GM18520 (cell line): ENCODE measurements around the gene OR2D2.
"Not testable (repeated sequence)": the region's sequence is repeated elsewhere in the genome, so short reads cannot be mapped to it uniquely, and the experiment has no call there.

Experiments
- ATAC-seq: cut with Tn5 transposase; IDR thresholded peaks from one replicate; pipeline ENCODE4 v1.9.1; 2021; ENCODE audit not compliant: unreplicated experiment

OR2D2 gene

DNA sequence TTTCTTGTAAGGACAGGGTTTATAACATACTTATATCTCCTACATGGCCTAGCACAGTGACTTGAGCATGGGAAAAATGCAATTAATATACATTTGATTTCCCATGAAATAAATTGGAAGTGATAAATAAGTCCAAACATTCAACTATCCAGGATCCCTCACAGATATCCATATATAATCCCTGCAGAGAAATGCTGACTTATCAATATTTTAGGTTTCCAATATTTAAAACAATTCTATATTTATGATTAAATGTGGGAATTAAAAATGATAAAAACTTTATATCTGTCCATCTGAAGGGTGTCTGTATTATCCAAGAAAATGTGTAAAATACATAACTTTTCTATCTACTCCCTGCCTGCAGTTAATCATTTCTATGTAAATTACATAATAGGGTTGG, 9.5 kb downstream of the OR2D2 start:
- ATAC-seq = no peak

DNA sequence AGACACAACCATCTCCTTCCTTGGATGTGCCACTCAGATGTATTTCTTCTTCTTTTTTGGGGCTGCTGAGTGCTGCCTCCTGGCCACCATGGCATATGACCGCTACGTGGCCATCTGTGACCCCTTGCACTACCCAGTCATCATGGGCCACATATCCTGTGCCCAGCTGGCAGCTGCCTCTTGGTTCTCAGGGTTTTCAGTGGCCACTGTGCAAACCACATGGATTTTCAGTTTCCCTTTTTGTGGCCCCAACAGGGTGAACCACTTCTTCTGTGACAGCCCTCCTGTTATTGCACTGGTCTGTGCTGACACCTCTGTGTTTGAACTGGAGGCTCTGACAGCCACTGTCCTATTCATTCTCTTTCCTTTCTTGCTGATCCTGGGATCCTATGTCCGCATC, 15.4 kb downstream of the OR2D2 start:
- no peak for ATAC-seq

DNA sequence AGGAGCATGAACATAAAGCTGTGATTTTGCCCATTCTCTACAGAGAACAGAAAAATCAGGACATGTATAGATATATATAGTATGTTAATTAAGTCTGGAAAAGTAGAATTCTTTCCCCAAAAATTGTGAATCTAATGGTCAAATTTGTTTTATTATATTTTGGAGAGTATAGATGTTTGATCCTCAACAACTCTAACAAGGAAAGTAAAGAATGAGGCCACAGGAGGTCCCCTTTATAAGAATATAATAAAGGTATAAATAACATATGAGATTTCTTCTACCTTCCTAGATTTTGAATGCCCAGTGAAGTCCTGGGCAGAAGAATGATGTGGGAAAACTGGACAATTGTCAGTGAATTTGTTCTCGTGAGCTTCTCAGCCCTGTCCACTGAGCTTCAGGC, 16.0 kb downstream of the OR2D2 start, which contains the start of gene OR10A4:
TSS of gene OR10A4 (plus strand) at position 301 of the 400 bp plus-strand sequence. CDS start at position 324, 23 bp downstream.
- ATAC-seq = no peak

DNA sequence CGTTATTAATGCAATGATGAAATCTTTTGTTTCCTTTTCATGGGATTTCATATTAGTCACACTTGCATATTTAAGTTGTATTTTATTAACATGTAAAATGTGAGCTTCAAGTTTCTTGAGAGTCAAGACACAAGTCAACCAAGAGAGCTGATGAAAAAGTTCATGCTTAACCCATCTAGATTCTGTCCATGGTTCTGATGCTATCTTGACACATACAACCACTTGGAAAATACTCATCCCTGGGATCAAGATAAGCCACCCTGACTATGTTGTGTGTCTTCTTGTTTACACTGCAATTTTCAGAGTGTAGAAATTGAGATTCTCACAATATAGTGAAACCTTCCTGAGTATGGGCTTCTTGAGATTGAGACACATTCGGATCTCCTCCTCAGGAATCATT, 16.5 kb downstream of the OR2D2 start:
- no peak for ATAC-seq

DNA sequence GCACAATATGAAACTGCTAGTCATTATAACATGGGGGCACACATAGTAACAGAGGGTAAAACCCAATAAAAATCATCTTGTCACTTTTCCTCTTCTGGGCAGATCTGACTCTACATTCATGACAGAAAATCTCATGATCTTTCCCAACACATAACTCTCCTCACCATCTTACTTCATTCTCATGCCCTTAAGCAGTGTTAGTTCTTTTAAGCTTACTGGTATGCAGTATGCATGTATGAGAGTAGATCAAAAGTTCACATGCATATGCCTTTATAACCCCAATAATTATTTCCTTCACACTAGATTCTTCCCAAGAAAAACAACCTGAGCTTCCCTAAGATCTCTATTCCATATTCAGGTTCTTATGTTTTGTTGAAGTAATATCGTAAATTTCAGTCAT, 21.0 kb downstream of the OR2D2 start:
- ATAC-seq = no peak

DNA sequence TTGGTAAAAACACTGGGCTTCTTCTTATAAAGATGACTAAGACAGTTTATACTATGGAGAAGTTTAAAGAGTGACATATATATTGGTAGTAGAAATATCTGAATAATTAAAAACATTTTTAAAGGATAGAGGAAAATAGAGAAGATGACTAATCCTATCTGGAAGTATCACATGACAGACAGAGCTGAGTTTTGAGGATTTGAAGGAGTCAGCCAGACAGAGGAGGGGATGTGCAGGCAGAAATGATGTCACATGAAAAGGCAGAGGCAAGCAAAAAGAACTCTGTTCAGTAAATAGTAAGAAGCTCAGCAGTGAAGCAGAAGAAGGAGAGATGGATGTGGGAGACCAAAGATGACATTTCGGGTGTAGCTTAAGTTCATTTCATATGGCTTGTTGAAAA, 27.9 kb downstream of the OR2D2 start:
- ATAC-seq = no peak

DNA sequence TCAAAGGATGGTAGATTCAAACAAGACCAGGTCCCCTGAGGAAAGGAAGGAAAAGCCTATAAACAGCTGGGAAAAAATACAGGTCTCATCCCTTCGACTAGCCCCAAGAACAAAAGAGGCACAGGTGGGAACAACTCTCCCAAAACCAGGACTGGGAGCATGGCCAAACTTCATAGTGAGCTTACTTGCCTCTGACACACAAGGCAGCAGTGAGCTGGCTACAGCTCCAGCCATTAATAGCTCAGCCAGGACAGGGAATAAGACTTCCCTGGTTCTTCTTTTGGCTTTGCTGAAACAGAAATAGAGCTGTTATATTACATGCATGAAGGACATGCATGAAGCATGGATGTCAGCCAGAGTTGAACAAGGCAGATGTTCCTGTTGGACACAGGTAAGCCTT, 29.3 kb downstream of the OR2D2 start, which contains the start of gene OR10A2:
TSS of gene OR10A2 (plus strand) at position 97 of the 400 bp plus-strand sequence. CDS start 6,698 bp downstream, outside the sequence.
- ATAC-seq = no peak

DNA sequence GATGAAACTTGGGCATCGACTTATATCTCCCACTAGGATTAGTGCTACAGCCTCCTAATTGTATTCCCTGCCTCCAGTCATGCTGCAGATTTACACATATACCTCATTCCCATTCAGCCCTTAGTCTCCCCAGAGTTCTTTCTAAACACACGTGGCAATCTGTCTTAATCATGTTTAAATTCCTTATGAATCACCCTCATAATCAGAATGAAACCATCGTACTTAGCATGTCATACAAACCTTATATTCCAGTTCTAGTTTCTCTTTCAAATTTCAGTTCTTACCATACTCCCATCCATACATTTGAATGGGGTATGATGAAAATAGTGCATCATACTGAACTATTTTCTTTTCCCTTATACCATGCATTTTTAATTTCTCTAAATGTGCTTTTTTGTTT, 35.4 kb downstream of the OR2D2 start:
- peak; percentile 77 for ATAC-seq

DNA sequence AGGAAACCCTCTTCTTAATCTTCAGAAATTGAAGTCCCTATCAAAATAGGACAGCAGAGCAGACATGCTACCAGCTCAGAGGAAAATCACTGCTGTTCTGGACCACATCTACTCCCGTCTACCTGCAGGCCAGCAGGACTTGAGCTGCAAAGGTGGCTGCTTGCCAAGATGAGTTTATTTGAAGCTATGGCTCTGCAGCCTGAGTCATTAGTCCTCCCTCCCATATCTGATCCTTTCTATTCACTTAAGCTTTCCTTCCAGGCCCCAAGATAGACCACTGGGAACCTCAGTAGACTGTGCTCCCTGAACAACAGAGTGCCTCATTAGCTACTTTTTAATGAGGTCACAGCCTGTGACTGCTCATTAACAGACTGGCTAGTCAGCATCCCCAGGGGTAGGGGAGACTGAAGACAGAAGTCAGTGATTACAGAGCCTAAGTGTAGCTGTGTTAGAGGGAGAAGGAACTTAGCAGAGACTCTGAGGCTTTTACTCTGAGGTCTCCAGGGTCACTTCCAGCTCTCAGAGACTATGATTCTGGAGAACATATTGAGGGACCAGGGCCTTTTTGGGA, 36.2 kb downstream of the OR2D2 start:
- no peak for ATAC-seq

DNA sequence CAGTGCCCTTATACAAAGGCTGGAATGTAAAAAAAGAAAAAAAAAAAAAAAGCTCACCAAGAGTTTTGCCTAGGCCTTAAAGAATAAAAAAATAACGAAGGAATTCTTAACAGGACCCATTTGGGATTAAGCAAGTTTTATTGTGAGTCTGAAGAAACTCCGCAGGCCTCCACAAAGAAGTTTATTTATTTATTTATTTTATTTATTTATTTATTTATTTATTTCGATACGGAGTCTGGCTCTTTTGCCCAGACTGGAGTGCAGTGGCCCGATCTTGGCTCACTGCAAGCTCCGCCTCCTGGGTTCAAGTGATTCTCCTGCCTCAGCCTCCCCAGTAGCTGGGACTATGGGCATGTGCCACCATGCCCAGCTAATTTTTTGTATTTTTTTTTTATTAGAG, 37.5 kb downstream of the OR2D2 start:
- ATAC-seq = not testable (repeated sequence)

DNA sequence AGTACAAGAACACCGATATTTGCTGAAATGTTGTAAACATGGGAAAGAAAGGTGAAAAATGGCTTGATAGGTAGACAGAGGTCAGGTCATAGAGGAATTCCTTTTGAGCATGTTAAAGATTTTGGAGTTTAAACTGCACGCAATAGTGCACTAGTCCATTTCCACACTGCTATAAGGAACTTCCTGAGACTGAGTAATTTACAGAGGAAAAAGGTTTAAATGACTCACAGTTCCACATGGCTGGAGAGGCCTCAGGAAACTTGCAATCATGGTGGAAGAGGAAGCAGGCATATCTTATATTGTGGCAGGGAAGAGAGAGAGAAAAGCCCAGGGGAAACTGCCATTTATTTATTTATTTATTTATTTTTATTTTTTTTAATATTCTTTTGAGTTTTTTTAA, 41.8 kb downstream of the OR2D2 start:
- ATAC-seq = no peak

DNA sequence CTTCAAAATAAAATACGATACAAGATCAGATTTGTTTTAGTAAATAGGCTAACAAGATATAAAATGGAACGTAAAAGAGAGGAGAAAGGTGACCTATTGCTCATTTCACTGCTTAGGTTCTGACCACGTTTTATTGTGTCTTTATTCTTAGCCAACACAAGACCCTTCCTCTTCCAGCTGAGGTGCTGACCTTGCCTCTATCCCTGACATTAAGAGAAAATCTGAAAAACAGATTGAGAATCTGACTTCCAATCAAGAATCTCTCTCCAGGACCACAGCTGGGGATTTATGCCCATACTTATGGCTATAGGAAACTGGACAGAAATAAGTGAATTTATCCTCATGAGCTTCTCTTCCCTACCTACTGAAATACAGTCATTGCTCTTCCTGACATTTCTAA, 46.9 kb downstream of the OR2D2 start, which contains the start of gene OR10A5:
TSS of gene OR10A5 (plus strand) at position 301 of the 400 bp plus-strand sequence. CDS start at position 301, 0 bp downstream.
- no peak for ATAC-seq

DNA sequence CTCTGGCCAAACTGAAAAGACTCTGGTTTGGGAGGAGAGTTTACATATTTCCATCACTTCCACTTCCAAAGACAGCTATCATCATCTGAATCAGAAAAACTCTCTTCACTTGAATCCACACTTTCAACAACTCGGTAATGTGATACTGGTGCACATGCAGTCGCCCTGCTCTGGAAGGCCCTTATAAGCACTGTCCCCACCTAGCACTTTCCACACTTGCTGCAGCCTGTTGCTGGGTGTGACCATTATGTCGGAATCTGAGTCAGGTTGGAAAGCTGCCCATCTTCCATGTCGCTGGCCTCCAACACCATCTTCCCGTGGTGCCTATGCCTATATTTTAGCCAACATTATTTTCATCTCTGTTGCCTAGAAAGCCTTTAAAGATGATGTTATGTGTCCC, 47.9 kb downstream of the OR2D2 start:
- ATAC-seq = no peak

DNA sequence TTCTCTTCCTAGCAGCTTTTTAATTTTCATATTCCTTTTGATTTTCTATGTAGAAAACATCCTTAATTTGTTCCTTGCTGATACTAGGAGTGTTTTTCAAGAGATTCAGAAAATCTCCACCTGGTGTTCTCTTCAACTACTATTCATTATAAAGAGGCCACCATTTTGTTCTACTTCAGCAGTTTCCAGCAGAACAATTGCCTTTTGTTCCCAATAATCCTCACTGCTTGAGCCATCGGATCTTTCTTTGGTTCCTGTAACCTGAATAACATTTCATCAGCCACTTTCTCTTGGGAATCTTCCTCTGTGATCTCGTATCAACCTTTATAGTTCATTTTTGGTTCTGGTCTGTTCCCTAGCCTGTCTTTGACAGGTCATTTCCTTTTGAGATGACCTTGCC, 48.6 kb downstream of the OR2D2 start:
- no peak for ATAC-seq

DNA sequence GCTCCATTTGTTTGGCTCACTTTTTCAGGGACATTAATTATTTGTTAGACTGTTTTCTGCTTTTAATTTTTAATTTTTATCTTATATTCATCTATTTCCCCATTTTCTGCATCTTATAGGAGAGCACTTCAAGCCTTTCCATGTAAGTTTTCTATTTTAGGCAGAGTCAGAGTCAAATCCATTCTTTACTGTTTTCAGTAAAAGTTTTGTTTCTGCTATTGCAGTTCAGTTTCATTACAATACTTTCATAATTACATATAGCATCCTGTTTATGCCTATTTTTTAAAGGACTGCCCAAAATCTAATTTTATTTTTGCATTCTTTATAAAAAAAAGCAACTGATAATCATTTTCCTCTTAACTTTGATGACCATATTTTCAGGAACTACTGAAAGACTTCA, 50.6 kb downstream of the OR2D2 start:
- ATAC-seq = no peak
